COLO668 (cell line): ENCODE measurements around the gene HHIPL2.
"Not testable (repeated sequence)": the region's sequence is repeated elsewhere in the genome, so short reads cannot be mapped to it uniquely, and the experiment has no call there.

Experiments
- DNase-seq: peaks from one replicate; lab custom pipeline; 2025; ENCODE audit not compliant: unreplicated experiment; lab: John Stamatoyannopoulos, UW

The HHIPL2 gene

DNA sequence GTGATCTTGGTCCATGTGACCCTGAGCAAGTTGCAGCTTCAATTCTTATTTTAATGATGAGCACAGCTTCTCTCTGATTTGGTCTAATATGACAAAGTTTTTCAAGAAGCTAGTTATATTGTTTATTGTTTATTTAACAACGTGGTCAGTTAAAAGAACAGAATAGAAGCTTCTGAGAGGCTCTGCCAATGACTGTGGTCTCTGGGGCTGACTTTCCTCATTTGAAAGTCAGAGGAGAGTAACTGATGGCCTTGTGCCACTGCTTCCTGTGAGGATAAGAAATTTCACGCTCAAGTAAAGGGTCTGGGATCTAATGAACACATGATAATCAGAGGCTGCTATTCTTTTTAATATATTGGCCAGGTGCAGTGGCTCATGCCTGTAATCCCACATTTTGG, 7.3 kb downstream of the HHIPL2 start:
- no peak for DNase-seq

GRCh38 chr1:222539951-222540597, 7.8 kb downstream of the HHIPL2 start:
- DNase-seq, result no peak

GRCh38 chr1:222535455-222535854, 12.4 kb downstream of the HHIPL2 start:
- DNase-seq, result no peak

- no peak for DNase-seq
Observed at GRCh38 chr1:222530852-222531251, 17.1 kb downstream of the HHIPL2 start.

DNA sequence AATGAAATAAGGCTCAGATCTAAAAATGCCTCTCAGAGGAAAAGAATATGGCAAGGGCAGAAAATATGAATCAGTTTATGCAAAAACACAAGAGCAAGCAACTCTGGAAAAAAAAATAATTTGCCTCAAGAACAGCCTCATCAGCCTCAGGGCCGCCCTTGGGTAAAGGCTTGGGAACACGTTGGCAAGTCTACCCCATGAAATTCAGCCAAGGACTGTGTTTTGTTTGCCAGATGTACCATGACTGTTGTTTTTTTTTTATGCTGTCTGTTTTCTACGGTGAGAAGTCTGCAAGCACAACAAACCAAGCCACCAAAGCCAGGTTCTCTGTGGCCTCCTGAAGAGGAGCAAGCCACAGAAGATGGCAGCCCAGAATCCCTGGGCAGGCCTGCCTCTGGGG, 18.0 kb downstream of the HHIPL2 start:
- no peak for DNase-seq

DNA sequence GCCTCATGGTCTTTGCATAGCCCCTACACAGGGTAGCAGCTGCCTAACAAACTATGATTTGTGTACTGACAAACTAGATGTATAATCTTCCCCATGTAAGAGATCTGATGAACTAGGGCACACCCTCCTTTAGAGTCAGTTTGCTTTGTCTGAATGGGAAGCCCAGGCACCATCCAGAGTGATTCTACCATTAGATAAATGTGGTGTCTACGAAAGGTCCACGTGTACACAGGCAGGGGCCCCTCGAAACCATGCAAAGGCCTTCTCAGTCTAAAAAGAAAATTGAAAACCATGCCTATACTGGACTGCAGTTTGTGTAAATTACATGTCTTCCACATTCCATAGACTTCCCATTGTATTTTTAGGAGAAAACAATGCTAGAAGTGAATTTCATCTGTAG, 18.7 kb downstream of the HHIPL2 start:
- DNase-seq, result no peak

GRCh38 chr1:222525951-222526350, 22.0 kb downstream of the HHIPL2 start:
- no peak for DNase-seq

DNA sequence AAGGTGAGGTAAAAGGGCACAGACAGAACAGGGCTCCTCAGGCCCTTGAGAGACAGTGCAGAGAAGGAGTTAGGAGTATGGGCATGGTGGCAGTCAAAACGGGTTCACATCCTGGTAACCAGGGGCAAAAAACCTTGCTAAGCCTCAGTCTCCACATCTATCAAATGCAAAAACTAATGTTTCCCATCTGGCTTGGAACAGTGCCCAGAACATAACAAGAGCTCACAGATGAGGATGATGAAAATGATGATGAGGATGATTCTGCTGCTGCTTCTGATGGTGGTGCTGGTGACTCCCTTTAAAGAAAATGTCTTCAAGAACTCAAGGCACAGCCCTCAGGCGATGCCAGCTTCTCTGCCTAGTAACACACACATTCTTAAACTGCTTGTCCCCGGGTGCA, 24.1 kb downstream of the HHIPL2 start:
- no peak for DNase-seq

DNA sequence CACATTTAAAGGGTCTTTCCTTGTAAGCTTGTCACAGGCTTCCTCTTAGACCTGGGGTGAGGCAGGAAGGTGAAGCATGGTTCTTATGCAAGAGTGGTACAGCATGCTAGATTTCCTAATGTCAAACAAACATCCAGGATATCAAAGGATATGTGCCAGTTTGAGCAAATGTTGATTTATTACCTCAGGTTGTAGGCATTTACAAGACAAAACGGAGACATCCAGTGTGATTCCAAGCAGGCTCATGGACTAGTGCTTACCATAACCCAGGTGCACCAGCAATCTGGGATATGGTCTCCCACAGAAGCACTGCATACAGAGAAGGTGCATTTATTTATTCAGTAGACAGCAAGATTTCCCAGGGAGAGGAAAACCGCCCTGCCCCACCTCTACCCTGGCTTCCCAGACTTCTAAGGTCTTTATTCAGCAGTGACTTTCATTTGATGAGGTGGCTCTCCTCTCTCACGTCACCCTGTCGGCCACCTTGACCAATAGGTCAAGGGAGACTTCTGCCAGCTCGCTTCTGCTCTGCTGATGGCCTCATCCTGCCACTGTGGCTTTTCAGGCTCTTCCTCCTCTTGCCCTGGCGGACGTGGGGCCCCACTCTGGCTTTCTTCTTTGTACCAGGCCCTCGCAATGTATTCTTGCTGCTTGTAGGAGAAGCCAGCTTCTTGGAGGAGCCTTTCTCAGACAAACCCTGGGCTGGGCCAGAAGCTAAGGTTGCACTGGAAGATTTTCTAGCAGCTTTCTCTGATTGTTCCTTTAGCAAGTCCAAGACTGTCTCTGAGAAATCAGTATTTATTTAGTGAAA, 25.6 kb downstream of the HHIPL2 start:
- DNase-seq, result no peak

DNA sequence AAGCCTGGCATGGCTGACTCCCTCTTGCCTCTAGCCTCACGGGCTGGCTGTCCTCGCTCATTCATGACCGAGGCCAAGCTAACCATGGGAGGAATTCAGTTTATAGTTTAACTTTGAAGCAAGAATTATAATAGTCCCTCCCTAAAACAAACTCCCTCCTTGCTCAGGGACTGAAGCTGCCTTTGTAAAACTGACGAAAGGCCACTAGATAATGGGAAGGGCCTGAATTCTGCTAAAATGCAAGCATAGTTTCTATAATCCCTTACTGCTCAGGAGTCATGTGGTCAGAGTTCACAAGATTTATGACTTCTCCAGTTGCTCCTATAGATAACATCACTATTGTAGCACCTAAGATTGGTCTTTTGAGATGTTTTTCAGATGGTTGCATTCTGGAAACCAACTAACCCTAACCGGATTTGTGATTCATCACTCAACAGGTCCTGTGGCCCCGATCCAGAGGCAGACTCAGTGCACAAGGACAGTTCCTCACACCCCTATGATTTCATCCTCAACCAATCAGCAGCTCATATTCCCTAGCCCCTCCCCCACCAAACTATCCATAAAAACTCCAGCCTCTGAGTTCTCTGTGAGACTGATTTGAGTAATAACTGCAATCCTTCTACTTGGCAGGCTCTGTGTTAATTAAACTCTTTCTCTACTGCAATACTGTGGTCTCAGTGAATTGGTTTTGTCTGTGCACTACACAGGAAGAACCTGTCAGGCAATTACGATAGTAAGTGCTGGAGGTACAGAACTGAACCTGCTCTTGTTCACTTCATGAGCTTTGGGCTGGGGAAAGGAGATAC, 26.4 kb downstream of the HHIPL2 start:
- no peak for DNase-seq

DNA sequence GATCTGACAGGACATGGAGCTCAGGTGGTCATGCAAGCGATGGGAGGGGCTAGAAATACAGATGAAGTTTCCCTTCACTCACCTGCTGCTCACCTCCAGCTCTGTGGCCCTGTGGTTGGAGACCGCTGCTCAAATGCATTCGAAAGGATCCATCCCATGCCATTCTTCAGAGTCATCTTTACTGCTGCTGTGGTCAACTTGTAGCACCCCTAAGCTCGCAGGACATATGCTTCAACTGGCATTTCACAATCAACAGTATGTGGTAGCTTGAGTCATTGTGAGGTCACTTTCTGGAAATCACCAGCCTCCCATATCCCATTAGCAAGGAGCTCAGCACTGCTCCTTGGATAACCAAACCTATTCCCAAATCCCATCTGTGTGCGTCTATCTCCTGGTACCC, 58.4 kb downstream of the HHIPL2 start:
- not testable (repeated sequence) for DNase-seq

GRCh38 chr1:222487774-222488173, 60.1 kb downstream of the HHIPL2 start:
- DNase-seq, result not testable (repeated sequence)

DNA sequence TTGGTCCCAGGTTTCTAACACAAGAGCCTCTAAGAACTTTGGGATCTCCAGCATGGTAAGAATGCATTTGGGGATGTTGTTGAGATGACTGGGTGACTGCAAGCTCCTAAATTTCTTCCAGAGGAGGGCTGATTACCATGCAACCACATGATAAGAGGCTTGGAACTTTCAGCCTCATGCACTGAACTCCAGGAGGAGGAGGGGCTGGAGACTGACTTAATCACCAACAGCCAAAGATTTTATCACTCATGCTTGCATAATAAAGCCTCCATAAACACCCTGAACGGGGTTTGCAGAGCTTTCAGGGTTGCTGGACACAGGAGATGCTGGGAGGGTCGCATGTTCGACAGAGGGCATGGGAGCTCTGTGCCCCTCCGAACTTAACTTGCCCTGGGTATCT, 63.9 kb downstream of the HHIPL2 start:
- not testable (repeated sequence) for DNase-seq

GRCh38 chr1:222479567-222479966, 68.3 kb downstream of the HHIPL2 start:
- DNase-seq, result not testable (repeated sequence)

DNA sequence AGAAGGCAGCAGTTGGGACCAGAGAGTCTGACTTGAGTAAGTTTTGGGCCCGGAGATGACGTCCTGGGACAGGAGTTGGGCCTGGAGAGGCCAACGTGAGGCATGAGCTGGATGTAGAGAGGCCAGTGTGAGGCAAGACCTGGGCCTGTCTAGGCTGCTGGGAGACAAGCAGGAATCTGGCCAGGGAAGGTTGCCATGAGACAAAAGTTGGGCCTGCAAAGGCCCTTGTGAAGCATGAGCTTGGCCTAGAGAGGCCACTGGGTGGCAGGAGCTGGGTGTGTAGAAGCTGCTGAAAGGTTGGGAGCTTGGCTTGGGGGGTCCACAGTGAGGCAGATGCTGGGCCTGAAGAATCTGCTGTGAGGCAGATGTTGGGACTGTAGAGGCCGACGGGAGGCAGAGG, 71.5 kb downstream of the HHIPL2 start:
- not testable (repeated sequence) for DNase-seq

DNA sequence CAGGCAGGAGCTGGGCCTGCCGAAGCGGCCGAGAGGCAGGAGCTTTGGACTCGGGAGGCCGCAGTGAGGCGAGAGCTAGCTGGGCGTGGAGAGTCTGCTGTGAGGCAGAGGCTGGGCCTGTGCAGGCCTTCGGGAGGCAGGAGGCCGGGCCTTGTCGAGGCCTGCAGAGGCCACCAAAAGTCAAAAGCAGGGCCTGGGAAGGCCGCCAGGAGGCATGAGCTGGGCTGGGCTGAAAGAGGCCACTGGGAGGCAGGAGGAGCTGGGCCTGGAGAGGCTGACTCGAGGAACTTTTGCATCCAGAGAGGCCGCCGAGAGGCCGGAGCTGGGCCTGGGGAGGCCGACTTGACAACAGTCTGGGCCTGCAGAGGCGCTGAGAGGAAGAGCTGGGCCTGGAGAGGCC, 74.2 kb downstream of the HHIPL2 start:
- DNase-seq, result not testable (repeated sequence)

DNA sequence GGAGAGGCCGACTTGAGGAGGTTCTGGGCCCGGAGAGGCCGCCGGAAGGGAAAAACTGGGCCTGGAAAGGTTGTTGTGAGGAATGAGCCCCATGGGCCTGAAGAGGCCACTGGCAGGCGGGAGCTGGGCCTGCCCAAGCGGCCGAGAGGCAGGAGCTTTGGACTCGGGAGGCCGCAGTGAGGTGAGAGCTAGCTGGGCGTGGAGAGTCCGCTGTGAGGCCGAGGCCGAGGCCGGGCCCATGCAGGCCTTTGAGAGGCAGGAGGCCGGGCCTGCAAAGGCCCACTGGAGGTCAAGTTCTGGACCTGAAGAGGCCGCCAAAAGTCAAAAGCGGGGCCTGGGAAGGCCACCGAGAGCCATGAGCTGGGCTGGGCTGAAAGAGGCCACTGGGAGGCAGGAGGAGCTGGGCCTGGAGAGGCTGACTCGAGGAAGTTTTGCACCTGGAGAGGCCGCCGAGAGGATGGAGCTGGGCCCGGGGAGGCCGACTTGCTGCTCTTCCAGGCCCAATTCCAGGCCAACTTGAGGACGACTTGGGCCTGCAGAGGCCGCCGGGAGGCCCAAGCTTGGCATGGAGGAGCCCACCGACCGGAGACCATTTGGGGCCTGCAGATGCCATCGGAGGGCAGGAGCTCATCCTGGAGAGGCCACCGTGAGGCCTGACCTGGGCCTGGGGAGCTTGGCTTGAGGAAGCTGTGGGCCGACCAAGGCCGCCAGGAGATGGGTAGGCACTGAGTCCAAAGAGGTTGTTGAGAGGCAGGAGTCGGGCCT, 74.9 kb downstream of the HHIPL2 start:
- DNase-seq, result not testable (repeated sequence)
